Suprapubic skin (tissue), 4 donors: Measurements from ENCODE around the gene FGF5.

Experiments used
- EP300 ChIP-seq: sonication (generic); formaldehyde crosslinking; IDR thresholded peaks from one replicate; pipeline ENCODE4 v1.6.1; 2017; ENCODE audit warnings: antibody characterized with exemption
- POLR2A ChIP-seq, 2 donors: fragments of 450-650 bp; IDR thresholded peaks; one replicate each; pipeline ENCODE4 v1.6.1; 2017; ENCODE audit warnings: antibody characterized with exemption in 2 of 2, mild to moderate bottlenecking in 2 of 2, moderate library complexity in 2 of 2
- POLR2AphosphoS5 ChIP-seq, 3 donors: sonication (generic); formaldehyde crosslinking; IDR thresholded peaks; one replicate each; pipeline ENCODE4 v1.6.1; 2017; ENCODE audit warnings: antibody characterized with exemption in 3 of 3
- TF ChIP-seq, protein P1 (sequence below), 2 donors: fragments of 200-600 bp in 1 of 2; fragments of 450-650 bp in 1 of 2; sonication (generic) in 1 of 2; IDR thresholded peaks; one replicate each; pipeline ENCODE4 v1.5.1; 2016 to 2019; ENCODE audit warnings: antibody characterized with exemption in 2 of 2, mild to moderate bottlenecking in 1 of 2, moderate library complexity in 1 of 2

DNA sequence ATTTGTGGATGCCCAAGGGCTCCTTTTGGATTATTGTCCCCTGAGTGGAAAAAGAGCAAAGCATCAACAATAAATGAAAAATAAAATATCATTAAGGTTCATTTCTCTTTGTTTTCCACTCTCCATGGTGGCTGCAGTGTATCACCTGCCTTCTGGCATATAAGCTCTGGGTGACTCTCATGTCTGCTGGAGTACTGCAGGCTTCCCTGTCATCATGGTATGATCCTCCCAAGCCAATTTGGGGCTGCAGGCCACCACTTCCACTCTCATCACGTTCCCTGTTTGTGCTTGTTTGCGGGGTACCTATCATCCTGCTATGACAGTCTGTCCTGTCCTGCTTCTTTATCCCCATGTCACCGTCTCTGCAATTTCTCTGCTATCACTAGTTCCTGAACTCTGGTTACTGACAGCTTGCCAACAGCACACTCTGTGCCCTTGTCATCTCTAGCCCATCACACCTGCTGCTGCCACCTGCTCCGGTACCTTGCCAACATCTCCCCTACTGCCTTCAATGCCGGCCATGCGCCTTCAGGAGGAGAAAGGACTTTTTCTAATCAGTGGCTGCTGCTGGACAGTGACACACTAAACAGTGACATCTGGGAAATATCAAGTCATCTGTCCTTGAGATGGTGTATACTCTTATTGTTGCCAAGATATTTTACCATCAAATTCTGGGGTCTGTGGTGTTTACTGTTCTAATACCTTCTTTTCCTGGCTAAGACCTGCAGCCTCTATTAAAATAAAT, 23.0 kb upstream of the FGF5 start:
- TF ChIP-seq, protein P1, sequence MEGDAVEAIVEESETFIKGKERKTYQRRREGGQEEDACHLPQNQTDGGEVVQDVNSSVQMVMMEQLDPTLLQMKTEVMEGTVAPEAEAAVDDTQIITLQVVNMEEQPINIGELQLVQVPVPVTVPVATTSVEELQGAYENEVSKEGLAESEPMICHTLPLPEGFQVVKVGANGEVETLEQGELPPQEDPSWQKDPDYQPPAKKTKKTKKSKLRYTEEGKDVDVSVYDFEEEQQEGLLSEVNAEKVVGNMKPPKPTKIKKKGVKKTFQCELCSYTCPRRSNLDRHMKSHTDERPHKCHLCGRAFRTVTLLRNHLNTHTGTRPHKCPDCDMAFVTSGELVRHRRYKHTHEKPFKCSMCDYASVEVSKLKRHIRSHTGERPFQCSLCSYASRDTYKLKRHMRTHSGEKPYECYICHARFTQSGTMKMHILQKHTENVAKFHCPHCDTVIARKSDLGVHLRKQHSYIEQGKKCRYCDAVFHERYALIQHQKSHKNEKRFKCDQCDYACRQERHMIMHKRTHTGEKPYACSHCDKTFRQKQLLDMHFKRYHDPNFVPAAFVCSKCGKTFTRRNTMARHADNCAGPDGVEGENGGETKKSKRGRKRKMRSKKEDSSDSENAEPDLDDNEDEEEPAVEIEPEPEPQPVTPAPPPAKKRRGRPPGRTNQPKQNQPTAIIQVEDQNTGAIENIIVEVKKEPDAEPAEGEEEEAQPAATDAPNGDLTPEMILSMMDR (IDR thresholded peaks at IDR 0.05) = no peak
- TF ChIP-seq POLR2A (IDR thresholded peaks at IDR 0.05) (no peak), EP300 (no peak), POLR2AphosphoS5 (IDR thresholded peaks at IDR 0.05) (no peak)
